Mesothelial cell of epicardium (in vitro differentiated cells): Measurements from ENCODE around the gene SNX8. TPM values are rescaled to one million over a fixed set of nuclear protein-coding genes. Genes with fewer than 3 reads are reported as not detected.

Experiments used
- DNase-seq, 2 experiments: peaks; one replicate each; pipeline ENCODE4 v3.0.0; 2021; ENCODE audit warnings: low spot score in 2 of 2; ENCODE audit not compliant: unreplicated experiment in 2 of 2
- H3K27ac Mint-ChIP-seq: 2 replicates; pipeline ENCODE4 v1.8.0; 2021; ENCODE audit warnings: mixed read lengths
- H3K27me3 Mint-ChIP-seq: 2 replicates; pipeline ENCODE4 v1.8.0; 2021; ENCODE audit warnings: low read depth, mixed read lengths
- H3K36me3 Mint-ChIP-seq: 2 replicates; pipeline ENCODE4 v1.8.0; 2021; ENCODE audit warnings: mixed read lengths
- H3K4me1 Mint-ChIP-seq: 2 replicates; pipeline ENCODE4 v1.8.0; 2021; ENCODE audit warnings: mixed read lengths
- H3K4me3 Mint-ChIP-seq: 2 replicates; pipeline ENCODE4 v1.8.0; 2021; ENCODE audit warnings: mild to moderate bottlenecking, moderate library complexity, mixed read lengths
- H3K9me3 Mint-ChIP-seq: 2 replicates; pipeline ENCODE4 v1.8.0; 2021; ENCODE audit warnings: mixed read lengths
- total RNA-seq: library from RNA; stranded (reverse); gene quantifications from 3 replicates; pipeline ENCODE4 v1.2.1, GENCODE V29; 2021
- TF ChIP-seq, protein P1 (sequence below): fragments of 200-600 bp; sonication (generic); IDR thresholded peaks from one replicate; pipeline ENCODE4 v1.5.0; 2021; ENCODE audit warnings: antibody characterized with exemption; ENCODE audit not compliant: unreplicated experiment

The SNX8 gene
- total RNA-seq = 35.3 to 42.6 TPM (median 41.2 TPM) in 3 replicates

DNA sequence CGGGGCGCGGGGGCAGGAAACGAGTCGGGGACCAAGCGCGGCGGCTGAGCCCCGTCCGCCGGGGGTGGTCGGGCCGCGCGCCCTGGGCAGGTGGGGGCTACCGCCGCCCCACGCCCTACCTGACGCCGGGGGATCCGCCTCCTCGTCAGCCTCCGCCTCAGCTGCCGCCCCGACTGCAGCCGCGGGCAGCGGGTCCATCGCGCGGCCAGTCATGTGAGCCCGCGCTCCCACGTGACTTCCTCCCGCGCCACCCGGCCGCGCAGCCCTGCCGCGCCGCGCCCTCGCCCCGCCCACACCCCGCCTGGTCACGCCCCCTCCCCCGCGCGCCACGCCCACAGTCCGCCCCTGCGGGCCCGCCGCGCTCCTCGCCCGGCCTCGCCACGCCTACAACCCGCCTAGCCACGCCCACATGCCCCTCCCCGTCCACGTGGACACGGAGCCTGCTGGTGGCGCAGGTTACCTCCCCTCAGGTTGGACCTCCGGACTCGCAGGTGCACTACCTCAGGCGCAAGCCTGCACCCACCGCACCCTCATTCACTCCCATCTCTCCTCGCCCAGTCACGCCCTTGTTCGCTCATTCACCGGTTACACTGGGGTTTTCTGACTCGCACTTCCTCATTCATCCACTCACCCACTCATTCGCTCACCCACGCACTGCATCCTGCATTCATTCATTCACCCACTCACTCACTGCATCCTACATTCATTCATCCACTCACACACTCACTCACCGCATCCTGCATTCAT, at the start of gene SNX8:
Gene SNX8, minus strand, starts transcription at position 233 of the 747 bp plus-strand sequence. Its CDS starts 20 bp downstream, at position 213.
- Mint-ChIP-seq H3K4me3 (peak within 1 kb of the TSS; percentile 90), H3K27me3 (no peaks in the 10 kb centered on the region), H3K9me3 (no peaks in the 10 kb centered on the region), H3K4me1 (peaks cover 25% of the 10 kb centered on the region), H3K27ac (peak within 1 kb of the TSS; percentile 95), H3K36me3 (no peaks in the 10 kb centered on the region)
- DNase-seq = peak; percentile 92 to 99
- TF ChIP-seq, protein P1, sequence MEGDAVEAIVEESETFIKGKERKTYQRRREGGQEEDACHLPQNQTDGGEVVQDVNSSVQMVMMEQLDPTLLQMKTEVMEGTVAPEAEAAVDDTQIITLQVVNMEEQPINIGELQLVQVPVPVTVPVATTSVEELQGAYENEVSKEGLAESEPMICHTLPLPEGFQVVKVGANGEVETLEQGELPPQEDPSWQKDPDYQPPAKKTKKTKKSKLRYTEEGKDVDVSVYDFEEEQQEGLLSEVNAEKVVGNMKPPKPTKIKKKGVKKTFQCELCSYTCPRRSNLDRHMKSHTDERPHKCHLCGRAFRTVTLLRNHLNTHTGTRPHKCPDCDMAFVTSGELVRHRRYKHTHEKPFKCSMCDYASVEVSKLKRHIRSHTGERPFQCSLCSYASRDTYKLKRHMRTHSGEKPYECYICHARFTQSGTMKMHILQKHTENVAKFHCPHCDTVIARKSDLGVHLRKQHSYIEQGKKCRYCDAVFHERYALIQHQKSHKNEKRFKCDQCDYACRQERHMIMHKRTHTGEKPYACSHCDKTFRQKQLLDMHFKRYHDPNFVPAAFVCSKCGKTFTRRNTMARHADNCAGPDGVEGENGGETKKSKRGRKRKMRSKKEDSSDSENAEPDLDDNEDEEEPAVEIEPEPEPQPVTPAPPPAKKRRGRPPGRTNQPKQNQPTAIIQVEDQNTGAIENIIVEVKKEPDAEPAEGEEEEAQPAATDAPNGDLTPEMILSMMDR = no peak

DNA sequence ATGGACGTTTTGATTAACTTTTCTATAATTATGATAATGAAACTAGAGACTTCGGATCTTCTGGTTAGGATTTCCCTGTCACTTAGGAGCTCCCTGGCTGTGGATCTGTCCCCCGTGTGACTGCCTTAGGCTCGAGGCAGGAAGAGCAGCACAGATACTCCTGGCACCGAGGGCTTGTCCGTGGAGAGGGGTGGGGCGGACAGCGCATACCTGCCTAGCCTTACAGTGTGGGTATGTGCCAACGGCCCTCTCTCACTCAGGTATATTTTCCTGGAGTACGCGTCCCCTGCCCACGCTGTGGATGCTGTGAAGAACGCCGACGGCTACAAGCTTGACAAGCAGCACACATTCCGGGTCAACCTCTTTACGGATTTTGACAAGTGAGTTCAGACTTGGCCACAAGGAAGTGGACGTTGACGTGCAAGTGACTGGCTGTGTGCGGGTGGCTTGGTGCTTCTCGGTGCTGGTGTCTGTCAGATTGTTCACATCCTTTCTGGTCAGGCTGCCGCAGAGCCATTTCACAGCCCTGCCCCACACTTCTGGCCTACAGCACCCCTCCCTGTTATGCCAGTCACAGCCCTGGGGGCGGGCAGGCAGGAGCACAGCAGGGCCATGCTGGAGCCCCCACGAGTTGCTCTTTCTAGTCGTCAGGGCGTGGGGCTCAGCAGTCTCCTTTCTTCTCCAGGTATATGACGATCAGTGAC, 48.3 kb upstream of the SNX8 start:
- Mint-ChIP-seq H3K4me3 (no peak overlapping the region), H3K4me1 (peaks cover 18% of the 10 kb centered on the region), H3K27ac (no peak overlapping the region), H3K27me3 (no peaks in the 10 kb centered on the region), H3K9me3 (no peaks in the 10 kb centered on the region), H3K36me3 (peaks cover 43% of the 10 kb centered on the region)
- no peak for DNase-seq
- TF ChIP-seq, protein P1 = no peak

DNA sequence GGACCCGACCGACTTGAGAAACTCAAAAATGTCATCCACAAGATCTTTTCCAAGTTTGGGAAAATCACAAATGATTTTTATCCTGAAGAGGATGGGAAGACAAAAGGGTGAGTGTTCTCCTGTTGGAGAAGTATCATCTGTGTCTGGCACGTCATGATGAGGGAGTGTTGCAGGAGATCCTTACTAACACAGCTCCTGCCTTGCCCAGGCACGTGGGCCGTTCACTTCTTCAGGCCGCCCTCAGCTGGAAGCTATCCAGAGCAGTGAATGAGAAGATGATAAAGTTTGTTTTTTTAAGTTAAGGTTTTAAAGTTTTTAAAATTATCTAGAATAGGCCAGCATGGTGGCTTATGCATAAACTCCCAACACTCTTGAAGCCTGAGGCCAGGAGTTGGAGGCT, 46.6 kb upstream of the SNX8 start:
- Mint-ChIP-seq H3K27me3 (no peaks in the 10 kb centered on the region), H3K27ac (peak overlapping the region; percentile 72), H3K4me1 (peaks cover 29% of the 10 kb centered on the region), H3K9me3 (no peaks in the 10 kb centered on the region), H3K4me3 (no peak overlapping the region), H3K36me3 (peaks cover 37% of the 10 kb centered on the region)
- DNase-seq = no peak
- TF ChIP-seq, protein P1 = no peak

DNA sequence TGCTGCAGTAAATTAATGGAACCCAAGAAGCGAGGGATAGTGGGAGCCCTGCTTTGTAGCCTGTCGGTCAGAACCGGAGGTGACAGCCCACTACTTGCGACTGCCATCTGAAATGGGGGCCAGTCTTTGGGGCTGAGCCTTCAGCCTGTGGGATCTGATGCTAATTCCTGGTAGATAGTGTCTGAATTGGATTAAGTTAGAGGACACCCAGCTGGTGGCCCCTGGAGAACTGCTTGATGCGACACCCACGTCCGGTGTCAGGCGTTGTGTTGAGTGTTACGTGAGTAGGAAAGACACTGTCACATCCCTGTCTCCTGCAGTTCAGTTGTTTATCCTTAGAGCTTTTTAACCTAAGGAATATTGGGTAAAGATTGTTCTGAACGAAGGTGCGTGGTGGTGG, 45.4 kb upstream of the SNX8 start:
- Mint-ChIP-seq H3K4me1 (peaks cover 32% of the 10 kb centered on the region), H3K36me3 (peaks cover 30% of the 10 kb centered on the region), H3K9me3 (no peaks in the 10 kb centered on the region), H3K27ac (peak overlapping the region; percentile 37), H3K4me3 (no peak overlapping the region), H3K27me3 (no peaks in the 10 kb centered on the region)
- DNase-seq = no peak
- TF ChIP-seq, protein P1 = no peak

- Mint-ChIP-seq H3K27ac (peak overlapping the region; percentile 37), H3K36me3 (peaks cover 24% of the 10 kb centered on the region), H3K27me3 (no peaks in the 10 kb centered on the region), H3K4me1 (peaks cover 32% of the 10 kb centered on the region), H3K9me3 (no peaks in the 10 kb centered on the region), H3K4me3 (no peak overlapping the region)
- no peak for DNase-seq
- TF ChIP-seq, protein P1 = no peak
Measured at GRCh38 chr7:2358968-2359527, 44.8 kb upstream of the SNX8 start.
